Activated T-cell treated with anti-CD3 and anti-CD28 coated beads, Interleukin-2, amount 50 U/mL, for 1 hour (primary cell): ENCODE measurements around the gene FSTL1.

Experiments
- DNase-seq: peaks from one replicate; pipeline ENCODE4 v3.0.0-alpha.2; 2020

FSTL1 gene

DNA sequence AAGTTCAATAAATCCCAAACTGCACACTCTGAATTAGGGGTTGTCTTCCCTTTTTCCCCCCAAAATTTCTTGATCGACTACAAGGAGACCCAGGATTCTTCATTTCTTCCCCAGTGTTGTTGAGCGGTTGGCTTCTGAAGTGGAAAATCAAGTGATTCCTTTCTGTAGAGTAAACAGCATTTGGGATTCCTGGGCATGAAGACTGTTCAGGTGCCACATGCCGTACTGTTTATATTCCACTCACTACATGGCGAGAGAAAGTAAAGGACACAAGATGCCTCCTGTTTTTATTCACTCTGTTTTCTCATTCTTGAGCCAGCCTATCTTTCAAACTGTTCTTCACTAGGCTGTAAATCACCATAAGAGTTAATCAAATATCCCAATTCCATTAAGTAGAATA is 12.6 kb downstream of the FSTL1 start:
- DNase-seq = no peak

DNA sequence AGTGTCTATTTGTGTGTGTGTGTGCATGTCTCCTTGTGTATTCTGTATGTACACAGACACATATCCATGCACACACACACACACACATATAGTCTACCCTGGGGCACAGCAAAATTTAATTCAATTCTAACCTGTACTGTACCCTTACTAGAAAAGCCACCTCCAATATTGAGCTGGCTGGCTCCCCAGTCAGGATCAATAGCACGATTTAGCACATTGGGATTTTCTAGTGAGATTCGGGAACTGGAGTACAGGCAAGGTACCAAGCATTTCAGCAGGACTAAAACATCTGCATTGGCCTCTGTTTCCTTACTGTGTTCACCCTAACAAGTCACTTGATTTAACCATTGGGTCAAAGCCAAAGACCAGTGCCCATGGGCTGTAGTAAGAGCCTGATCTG is 13.2 kb downstream of the FSTL1 start:
- DNase-seq = no peak

DNA sequence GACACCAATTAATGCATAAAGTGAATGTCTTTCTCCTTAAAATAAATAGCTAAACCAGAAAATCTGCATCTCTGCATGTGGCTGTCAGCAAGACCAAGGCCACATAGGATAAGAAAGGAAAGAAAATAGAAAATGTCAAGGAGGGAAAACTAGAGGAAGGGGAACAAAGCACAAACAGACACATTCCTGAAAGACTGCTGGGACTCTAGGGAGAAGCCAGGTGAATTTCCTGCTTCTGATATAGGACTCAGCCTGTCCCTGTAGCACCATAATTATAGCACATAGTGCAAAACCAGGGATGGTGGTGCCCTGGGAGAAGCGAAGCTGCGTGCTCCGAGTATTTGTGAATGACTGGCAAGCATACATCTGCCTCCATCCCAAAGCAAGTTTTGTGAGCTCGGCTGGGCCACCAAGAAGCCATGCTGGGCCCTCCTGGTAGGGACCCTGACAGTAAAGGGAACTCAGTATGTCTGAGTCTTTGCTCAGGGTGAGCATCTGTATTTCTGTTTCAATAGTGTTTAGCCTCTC is 14.2 kb downstream of the FSTL1 start:
- no peak for DNase-seq

DNA sequence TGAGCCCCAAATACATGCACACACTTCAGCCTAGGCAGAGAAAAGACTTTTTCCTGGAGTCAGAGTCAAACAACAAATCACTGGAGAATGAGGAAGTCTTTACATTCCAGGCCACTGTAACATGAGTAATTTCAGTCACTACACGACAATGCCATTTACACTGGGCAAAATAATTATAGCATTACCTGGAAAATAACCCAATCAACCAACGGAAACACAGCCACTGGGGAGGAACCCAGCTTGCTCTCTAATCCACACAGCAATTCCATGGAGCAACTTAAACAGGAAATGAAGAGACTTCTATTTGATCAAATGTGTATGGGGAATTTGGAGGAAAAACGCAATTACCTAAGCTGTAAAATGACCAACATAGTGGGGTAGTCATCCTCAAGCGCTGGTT is 15.2 kb downstream of the FSTL1 start:
- no peak for DNase-seq

DNA sequence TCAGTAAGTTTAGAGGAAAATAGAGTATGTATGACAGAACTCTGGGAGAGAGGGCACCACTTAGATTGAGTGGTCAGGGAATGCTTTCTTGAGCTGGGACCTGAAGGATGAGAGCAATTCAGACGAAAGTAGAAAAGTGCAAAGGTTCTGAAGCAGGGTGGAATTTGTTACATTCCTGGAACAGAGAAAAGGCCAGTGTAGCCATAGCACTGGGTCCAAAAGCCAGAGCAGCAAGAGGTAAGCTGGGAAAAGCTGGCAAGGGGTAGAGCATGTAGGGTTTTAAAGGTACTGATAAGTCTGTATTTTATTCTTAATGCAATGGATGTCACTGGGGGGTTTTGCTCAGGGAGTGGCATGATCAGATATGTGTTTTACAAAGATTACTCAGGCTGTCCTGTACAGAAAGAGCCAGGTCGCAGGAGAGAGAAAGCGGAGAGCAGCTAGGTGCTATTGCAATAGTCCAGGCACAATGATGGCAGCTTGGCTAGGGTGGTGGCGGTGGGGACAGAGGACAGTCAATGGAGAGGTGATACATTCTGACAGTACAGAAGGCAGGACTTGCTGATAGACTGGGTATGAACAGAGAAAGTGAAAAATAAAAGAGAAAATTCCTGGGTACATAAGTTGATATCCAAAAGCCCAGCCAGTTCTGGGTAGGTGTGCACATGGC is 17.0 kb downstream of the FSTL1 start:
- DNase-seq = no peak

DNA sequence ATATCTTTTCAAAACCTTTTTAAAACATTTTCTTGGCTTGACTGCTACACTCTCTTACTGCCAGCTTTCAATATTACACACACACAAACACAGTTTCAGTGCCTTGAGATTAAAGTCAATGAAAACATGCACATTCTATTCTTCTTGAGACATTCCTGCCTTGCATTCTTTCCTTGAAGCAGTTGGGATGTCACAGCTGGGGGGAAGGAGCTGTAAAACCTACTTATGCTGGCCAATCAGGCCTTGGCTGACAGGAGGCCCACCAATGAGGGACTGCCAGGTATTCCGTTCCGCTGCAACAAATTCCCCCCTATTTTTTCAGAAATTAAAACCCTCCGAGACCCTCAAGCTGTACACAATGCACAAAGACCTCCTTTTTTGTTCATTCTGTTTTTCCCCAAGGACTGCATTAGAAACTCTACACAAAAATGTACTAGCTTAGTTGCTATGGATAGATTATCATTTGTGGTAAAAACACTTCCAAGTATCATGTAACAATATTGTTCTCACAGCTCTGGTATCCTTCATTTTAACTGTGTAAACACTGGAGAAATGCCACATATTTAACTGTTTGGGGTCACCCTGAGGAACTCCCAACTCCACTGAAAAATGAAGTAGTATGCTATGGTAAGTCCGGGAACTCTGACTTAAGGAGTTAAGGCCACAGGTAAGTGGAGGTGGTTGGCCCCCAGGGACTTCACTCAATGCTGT is 18.5 kb downstream of the FSTL1 start:
- no peak for DNase-seq

DNA sequence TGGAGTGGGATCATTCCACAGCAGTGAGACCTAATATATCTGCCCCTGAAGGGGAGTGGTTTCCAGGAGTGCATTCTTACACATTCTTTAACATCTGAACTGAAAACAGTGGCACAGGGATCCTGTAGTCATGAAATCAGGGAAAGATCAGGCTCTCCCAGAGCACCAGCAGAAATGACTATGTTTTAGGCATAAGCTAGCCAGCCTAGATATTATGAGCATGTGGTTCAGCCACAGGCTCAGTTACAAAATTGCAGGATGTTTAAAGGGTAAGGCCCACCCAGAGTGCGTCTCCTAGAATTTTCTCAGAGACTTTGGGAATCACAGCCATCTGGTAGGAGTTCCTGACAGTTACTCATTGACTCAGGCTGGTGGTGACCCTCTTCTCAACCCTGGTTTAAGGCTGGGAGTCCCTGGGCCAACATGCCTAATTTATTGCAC is 20.9 kb downstream of the FSTL1 start:
- DNase-seq = no peak

DNA sequence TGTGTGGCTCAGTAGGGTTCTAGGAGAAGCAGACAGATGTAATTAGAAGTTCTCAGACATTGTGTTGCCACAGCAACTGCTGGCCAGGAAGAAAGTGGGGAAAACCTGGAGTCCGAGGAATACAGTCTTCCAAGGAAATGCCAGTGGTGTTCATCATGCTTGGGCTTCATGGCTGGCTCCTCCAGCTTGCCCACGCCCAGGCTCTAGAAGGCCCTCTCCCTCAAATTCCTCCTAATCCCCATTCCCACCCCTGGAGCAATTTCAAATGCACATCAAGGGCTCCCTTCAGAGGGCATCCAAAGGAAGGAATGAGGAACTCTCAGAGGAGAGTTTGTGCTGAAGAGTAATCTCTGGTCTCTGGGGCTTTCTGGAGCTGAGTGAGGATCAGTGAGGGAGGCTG is 21.9 kb downstream of the FSTL1 start:
- DNase-seq = no peak

DNA sequence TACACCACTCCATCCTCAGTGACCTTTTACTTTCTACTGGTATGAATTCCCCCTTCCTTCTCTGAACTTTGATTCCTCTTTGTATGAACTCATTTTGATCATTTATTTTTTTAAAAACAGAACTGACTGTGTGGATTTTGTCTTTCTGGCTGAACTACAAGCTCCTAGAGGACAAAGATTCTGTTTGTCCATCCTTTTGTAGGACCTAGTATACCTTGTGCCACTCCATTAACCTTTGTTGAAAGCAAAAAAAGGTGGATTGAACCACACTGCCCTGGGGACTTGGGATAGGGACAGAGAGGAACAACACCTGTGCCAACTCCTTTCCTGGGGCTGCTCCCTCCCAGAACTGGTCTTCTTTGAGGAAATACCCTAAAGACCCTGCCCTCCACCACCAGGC is 23.6 kb downstream of the FSTL1 start:
- no peak for DNase-seq

DNA sequence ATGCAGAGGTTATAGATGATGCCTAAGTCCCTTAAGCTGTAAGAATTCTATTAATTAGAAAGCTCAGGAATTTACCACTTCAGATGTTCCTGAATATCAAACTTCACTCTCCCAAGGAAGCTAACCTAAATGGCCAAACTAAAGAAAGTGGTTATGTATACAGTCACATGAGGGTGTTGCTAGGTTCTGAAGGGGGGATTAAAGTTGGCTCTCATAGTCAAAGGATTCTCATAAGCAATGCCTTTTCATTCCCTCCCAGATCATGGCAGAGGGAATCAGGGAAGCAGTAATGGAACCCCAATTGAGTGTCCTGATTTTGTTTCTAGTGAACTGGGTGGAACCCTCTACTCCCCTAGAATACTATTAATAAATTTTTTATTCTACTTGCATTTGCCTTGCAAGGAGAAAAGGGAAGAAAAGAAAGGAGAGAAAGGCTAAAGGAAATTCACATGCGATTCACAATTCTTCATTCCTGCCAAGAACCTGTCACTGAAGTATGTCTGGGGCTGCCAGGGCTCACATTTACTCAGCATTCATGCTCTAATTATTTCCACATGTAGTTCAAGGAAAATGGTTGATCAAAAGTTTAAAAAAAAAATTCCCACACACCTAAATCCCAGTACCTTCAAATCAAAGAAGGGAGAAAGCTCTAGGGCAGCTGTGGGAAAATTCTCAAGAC is 25.1 kb downstream of the FSTL1 start:
- DNase-seq = no peak

DNA sequence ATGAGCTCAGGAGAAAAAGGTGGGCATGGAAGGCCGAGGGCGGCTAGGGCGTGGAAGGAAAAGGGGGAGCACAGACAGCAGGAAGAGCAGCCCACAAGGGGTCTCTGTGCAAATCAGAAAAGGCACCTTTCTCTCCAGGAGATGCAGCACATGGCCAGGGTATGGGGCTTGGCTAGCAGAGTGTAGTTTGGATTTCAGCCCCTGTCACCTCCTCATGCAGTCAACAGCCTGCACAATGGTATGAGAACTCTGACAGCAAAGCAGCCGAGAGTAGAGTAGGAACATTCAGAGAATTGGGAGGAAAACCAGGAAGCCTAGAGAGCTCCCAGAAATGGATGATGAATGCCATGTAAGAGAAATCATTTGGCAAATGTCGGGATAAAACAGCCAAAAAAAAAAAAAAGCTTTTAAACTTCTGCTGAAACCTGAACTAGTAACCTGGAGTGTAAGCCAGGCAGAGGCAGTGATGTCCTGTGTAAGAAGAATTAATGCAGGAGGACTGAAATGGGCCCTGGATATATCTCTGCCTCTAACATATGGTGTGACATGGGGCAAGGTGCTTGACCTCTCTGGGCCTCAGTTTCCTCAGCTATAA is 25.7 kb downstream of the FSTL1 start:
- no peak for DNase-seq

DNA sequence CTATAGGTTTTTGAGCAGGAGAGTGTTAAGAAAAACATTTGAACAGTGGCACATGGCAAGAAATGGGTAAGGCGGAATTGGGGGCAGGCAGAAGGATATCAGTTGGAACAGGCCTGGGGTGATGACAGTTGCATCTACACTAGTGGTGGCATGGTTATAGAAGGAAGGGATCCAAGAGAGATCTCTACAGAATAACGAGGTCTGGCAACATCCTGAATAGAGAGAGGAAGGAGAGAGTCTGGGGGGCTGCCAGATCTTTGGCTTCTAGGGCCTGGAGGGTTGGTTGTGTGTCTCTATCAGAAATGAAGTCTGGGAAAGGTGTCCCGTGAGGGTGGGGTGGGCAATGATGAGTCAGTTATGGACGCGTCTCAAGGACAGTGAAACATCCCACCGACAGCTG is 26.3 kb downstream of the FSTL1 start:
- DNase-seq = no peak

DNA sequence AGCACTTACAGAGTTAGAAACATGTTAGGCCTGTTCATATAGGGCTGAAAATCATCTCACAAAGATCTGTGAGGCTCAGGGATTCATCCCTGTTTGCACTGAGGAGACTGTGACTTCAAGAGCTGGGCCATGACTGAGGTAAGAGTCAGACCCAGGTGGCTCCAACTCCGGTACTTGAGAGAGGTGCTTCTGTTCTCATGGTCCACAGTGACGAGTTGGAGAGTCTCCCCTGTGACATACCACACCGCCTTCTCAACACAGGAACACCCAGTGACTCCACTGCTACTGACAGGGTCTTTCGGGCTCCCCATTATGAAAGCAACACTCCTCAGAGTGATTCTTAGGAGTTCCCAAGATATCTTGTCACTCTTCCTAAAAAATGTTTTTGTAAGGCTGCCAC is 27.4 kb downstream of the FSTL1 start:
- DNase-seq = no peak

DNA sequence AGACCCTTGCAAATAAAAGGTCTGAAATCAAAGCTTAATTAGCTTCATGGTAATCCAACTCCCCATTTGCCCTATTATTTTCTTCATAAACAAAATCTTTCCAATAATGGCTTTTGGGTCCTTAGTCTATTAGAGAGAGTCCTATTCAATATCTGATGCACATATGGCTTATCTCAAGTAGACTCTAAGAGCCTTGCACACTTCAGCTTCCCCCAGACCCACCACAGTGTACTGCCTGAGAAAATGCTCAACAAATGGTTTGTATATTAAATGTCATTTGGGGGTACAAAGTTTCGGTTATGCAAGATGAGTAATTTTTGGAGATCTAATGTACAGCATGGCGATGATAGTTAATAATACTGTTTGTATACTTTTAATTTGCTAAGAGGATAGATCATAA is 28.9 kb downstream of the FSTL1 start:
- no peak for DNase-seq

DNA sequence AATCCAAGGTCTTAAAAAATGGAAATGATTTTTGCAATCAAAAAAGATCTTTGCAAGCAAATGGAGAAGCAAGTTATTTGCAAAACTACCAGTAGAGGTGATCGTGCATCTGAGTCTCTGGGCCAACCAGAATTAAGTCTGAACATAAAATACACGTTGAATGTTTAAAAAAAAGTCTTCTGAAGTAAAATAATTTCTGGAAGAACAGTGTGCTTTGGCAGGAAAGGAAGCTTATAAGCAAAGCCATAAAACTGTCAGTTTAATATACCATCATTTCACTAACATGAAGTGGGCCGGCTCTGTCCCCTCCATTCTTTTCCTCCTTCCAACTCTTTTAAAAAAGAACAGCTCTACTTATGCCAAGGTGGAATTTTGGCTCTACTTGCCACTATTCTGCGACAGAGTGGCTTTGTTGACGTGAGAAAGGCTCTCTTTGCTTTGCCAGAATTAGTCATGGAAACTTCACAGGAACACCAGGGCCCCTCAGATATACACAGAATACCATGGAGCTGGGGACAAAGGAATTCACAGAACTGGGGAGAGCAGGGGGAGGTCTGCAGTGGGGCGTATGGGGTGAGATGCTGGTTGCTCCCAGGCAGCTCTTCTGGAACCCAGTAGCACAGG is 29.8 kb downstream of the FSTL1 start:
- no peak for DNase-seq

DNA sequence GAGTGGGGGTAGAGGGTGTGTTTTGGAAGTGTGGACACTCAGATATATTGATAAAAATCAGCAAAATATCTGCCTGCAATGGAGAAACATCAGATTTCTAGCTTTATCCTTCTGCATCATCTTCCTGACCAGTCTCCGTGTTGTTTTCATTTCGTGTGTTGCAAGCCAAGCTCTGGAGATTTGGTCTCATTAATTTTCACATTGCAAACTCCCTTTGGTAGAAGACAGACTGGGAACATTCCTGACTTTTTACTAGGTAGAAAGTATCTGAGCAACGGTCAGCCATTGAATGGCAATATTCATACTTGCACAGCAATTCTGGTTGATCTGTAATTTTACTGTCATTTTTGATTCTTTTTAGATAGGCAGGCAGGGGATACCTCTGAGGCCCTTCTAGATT is 30.4 kb downstream of the FSTL1 start:
- no peak for DNase-seq

DNA sequence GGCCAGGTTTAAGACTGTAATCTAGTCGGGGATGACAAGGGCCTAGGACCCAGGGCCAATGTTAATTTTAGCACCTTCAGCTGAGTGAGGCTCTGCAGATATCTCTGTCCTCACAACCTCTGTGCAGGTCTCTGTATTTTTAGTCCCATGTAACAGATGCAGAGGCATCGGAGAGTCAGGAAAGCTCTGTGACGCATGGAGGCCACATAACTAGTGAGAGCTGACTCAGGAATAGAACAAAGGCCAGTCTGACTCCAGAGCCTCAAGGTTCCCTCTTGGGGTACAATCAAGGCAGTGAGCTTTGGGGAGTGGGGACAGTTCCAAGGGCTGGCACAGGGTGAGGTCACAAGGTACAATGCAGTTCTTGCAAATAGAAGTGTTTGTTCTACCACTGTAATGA is 31.0 kb downstream of the FSTL1 start:
- no peak for DNase-seq

DNA sequence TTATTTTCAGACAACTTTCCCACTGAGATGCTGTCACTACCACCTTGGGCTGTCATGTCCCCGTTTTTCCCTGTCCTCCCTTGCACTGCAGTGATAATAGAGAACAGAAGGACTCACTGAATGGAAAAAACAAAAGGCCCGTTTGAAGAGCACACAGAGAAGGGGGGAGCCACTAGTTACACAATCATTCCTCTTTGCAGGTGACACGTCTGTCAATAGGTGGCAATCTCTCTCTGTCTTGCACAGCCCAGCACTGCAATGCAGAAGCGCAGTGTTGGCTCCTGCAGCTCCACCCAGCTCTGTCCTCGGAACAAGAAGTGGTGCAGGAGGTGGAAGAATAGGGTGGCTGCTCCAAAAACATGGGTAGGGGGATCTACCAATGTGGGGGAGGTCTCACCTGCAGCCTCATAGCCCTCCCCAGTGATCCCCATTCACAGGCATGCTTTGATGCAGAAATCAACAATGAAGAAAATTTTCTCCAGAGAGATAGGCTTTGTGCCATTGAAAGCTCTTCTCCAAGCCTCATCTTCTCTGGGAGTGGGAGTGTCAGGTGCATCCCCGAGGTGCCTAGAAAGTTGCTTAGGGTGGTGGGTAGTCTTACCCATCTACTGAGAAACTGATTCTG is 31.8 kb downstream of the FSTL1 start:
- no peak for DNase-seq

DNA sequence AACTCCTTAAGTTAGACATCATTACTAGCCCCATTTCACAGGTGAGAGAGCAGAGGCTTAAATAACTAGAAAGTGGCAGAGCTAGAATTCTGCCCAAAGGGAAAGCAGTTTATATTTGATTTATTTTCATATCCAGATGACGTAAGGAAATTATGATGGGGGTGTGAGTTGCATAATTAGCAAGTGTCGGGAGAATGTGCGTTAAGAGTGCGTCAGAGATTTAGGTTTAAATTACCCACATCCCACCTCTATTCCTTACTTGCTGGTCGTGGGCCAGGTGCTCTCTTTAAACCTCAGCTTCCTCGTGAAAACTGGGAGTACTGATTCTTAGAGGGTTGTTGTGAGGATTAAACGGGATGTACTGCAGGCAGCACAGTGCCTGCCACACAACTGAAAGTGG is 32.3 kb downstream of the FSTL1 start:
- DNase-seq = no peak

DNA sequence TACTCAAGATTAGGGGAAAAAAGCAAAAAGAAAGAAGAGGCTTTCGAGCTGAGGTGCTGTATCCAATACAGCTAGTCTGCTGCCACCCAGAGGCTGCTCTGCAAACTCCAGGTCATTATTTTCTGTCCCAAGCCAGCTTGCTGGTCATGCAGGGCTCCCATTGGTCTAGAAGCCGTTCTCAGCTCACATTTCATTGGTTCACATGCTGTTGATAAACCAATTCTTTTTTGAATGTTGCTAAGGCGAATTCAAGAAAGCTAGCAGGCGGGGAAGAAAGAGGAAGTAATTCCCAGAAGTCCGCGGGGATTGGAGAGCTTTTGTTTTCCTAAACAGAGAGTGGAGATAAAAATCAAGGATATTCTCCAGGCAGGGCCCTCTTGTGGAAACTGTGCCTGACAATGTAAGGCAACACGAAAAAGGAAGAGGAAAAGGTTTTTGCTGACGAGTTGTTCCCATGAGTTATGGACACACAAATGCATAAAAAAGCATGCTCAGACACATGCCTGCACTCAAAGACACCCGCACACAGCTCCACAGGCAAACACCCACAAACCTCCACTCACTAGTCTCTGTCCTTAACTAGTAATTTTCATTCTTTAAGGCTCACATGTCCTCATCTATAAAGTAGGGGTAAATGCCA is 33.4 kb downstream of the FSTL1 start:
- peak; percentile 79 for DNase-seq

DNA sequence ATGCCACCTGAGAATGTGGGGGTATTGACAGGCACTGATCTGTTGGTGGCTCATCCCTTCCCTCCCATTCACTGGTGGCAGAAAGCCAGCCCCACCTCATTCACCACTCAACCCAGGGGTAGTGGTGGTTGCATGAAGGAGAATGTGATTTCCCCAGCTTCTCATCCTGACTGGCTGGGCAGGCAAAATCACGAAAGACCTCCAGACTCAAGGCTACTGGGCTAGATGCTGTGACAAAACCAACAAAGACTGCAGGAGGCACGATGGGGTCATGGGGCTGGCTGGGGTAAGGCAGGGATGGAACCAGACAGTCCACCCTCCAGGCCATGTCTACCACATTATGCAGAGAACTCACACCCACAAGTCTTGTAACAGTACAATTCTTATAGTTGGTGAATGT is 33.9 kb downstream of the FSTL1 start:
- no peak for DNase-seq

DNA sequence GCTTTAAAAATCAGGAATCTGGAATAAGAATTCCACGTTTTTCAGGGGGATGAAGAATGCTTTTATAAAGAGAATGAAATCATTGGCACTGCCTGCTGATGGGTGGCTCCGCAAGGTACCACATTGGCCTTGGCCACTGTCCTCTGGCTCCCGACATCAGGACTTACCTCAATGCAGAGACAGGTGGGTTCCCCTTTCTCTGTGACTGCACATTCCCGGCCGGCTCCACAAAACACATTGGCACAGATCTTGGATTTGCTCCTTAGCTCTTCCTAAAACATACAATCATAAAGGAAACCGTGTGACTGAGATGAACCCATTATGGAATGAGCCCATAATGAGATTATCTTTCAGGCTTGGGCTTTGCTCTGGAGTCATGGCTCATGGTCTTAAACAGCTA is 35.0 kb downstream of the FSTL1 start:
- DNase-seq = no peak
